Body of pancreas (tissue), 4 donors: ENCODE data around the gene ARFGEF2. TPM values are rescaled to one million over a fixed set of nuclear protein-coding genes. Genes with fewer than 3 reads are reported as not detected.

Experiments used
- ATAC-seq: fragments of 150-250 bp; one replicate; pipeline ENCODE4 v1.9.1; 2016
- DNase-seq, 4 donors: peaks; one replicate each; pipeline ENCODE4 v3.0.0-alpha.2; 2019
- H3K27ac ChIP-seq, 4 donors: fragments of 200-600 bp; sonication (generic); 1 replicate in 3 of 4; 2 replicates in 1 of 4; pipeline versions ENCODE4 v1.5.1 to v1.6.1; 2016 to 2019; ENCODE audit warnings: mild to moderate bottlenecking in 1 of 4, mixed read lengths in 1 of 4, moderate library complexity in 1 of 4
- H3K27me3 ChIP-seq, 2 donors: fragments of 200-600 bp; sonication (generic); one replicate each; pipeline ENCODE4 v1.6.0; 2016; ENCODE audit warnings: mild to moderate bottlenecking in 1 of 2
- H3K36me3 ChIP-seq, 2 donors: fragments of 200-600 bp; sonication (generic); replicated peaks in 1 of 2; 2 replicates each; pipeline ENCODE4 v1.5.1; 2016; ENCODE audit warnings: low read depth in 2 of 2; ENCODE audit not compliant: insufficient read depth in 1 of 2
- H3K4me1 ChIP-seq: fragments of 200-600 bp; sonication (generic); one replicate; pipeline ENCODE4 v1.6.0; 2016
- H3K4me3 ChIP-seq, 2 donors: fragments of 200-600 bp; sonication (generic); 1 replicate in 1 of 2; 2 replicates in 1 of 2; pipeline ENCODE4 v1.5.1; 2016 to 2019
- H3K9me3 ChIP-seq, 3 donors: fragments of 200-600 bp; sonication (generic); 1 replicate in 2 of 3; 2 replicates in 1 of 3; pipeline ENCODE4 v1.5.1; 2016
- POLR2A ChIP-seq, 3 donors: fragments of 450-650 bp; IDR thresholded peaks; one replicate each; pipeline ENCODE4 v1.6.1; 2016; ENCODE audit warnings: antibody characterized with exemption in 3 of 3, mild to moderate bottlenecking in 2 of 3
- WGBS, 2 donors: methylation state at CpG; one replicate each; pipeline ENCODE4 v1.1.5; 2017; 5-methylcytosine and 5-hydroxymethylcytosine counted together
- intact Hi-C: fragments of 100-400 bp; cut with DNase I; formaldehyde crosslinking; loops from one replicate; pipeline ENCODE4 v1.15.1; 2023
- total RNA-seq, 2 donors: library from RNA; depleted of rRNA; stranded (reverse); fragments of >200 nt; gene quantifications; one replicate each; pipeline ENCODE4 v1.1.0, GENCODE V29; 2016
- TF ChIP-seq, protein P1 (sequence below), 7 experiments: fragments of 450-650 bp in 4 of 7; fragments of 200-600 bp in 3 of 7; sonication (generic) in 3 of 7; IDR thresholded peaks; one replicate each; pipeline ENCODE4 v1.5.1; 2016 to 2019; ENCODE audit warnings: antibody characterized with exemption in 7 of 7

ARFGEF2 gene
- total RNA-seq, 2 donors from 2014 or later: 17.5 to 26.5 TPM

DNA sequence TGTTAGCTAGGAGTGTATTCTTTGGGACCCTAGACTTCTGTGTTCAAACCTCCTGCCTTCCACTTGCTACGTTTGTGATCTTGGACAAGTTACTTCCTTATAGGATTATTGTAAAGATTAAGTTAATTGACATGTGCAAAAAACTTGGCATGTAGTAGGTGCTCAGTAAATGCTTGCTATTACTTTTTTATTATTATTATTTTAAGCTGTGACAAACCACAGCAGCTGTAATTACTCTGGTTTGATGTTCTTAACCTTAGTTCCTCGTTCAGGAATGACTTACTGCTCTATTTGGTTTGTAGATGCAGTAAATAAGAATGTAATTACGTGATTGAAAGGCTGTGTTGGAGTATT is 3.2 kb downstream of the ARFGEF2 start:
- intact Hi-C loops: no loop called here
- Histone ChIP-seq H3K36me3 (no peaks in the 10 kb centered on the region), H3K9me3 (no peaks in the 10 kb centered on the region), H3K27me3 (no peaks in the 10 kb centered on the region), H3K27ac (peak overlapping the region in 2 of 4 donors; percentile 98), H3K4me1 (peaks cover 65% of the 10 kb centered on the region), H3K4me3 (no peak overlapping the region)
- no peak for ATAC-seq
- 38 to 47% methylated on average over 3 of the region's 3 CpGs for WGBS, 2 donors
- no peak for DNase-seq
- TF ChIP-seq POLR2A (IDR thresholded peaks at IDR 0.05): no peak
- TF ChIP-seq, protein P1, sequence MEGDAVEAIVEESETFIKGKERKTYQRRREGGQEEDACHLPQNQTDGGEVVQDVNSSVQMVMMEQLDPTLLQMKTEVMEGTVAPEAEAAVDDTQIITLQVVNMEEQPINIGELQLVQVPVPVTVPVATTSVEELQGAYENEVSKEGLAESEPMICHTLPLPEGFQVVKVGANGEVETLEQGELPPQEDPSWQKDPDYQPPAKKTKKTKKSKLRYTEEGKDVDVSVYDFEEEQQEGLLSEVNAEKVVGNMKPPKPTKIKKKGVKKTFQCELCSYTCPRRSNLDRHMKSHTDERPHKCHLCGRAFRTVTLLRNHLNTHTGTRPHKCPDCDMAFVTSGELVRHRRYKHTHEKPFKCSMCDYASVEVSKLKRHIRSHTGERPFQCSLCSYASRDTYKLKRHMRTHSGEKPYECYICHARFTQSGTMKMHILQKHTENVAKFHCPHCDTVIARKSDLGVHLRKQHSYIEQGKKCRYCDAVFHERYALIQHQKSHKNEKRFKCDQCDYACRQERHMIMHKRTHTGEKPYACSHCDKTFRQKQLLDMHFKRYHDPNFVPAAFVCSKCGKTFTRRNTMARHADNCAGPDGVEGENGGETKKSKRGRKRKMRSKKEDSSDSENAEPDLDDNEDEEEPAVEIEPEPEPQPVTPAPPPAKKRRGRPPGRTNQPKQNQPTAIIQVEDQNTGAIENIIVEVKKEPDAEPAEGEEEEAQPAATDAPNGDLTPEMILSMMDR (IDR thresholded peaks at IDR 0.05): no peak

DNA sequence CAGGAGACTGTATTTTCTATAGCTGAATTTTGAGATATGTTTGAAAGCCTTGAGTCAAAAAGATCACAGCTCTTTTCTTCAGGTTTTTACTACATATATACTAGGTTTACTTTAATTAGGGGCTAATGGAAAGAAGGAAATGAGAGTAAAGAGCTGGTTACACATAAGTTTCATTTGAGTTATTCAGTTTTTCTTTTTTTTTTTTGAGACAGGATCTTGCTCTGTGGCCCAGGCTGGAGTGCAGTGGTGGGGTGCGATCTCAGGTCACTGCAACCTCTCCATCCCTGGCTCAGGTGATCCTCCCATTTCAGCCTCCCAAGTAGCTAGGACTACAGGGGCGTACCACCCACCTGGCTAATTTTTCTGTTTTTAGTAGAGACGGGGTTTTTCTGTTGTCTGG is 4.8 kb downstream of the ARFGEF2 start:
- H3K27ac ChIP-seq: no peak overlapping the region
- H3K36me3 ChIP-seq: no peaks in the 10 kb centered on the region
- H3K4me1 ChIP-seq: peaks cover 72% of the 10 kb centered on the region
- ATAC-seq: no peak
- TF ChIP-seq POLR2A (IDR thresholded peaks at IDR 0.05): no peak
- TF ChIP-seq, protein P1 (IDR thresholded peaks at IDR 0.05): no peak
- intact Hi-C loops: no loop called here
- H3K9me3 ChIP-seq: no peaks in the 10 kb centered on the region
- no peak overlapping the region for H3K4me3 ChIP-seq
- H3K27me3 ChIP-seq: no peaks in the 10 kb centered on the region
- no peak for DNase-seq
- WGBS, 2 donors: 88 to 96% methylated on average over 3 of the region's 3 CpGs

DNA sequence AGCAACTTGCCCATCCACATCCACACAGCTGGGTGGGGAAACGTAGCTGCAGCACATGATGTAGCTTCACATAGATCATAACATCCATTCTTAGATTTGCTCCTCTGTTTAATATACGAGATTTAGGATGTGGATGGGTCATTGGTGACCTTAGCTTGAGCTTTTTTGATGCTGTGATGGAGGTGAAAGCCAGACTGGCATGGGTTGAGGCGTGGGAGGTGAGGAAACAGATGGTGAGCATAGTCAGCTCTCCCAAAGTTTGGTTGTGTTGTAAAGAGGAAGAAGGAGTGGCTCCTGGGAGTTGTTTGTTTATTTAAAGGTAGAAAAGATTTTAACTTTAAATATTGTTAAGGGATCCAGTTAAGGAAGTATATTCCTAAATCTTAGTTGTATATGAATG is 5.3 kb downstream of the ARFGEF2 start:
- Histone ChIP-seq H3K4me1 (peaks cover 77% of the 10 kb centered on the region), H3K9me3 (no peaks in the 10 kb centered on the region), H3K36me3 (no peaks in the 10 kb centered on the region), H3K4me3 (no peak overlapping the region), H3K27me3 (no peaks in the 10 kb centered on the region), H3K27ac (no peak overlapping the region)
- intact Hi-C loops: no loop called here
- WGBS, 2 donors: 55 to 57% methylated on average over 3 of the region's 3 CpGs
- ATAC-seq: no peak
- DNase-seq: no peak
- TF ChIP-seq, protein P1 (IDR thresholded peaks at IDR 0.05): no peak

DNA sequence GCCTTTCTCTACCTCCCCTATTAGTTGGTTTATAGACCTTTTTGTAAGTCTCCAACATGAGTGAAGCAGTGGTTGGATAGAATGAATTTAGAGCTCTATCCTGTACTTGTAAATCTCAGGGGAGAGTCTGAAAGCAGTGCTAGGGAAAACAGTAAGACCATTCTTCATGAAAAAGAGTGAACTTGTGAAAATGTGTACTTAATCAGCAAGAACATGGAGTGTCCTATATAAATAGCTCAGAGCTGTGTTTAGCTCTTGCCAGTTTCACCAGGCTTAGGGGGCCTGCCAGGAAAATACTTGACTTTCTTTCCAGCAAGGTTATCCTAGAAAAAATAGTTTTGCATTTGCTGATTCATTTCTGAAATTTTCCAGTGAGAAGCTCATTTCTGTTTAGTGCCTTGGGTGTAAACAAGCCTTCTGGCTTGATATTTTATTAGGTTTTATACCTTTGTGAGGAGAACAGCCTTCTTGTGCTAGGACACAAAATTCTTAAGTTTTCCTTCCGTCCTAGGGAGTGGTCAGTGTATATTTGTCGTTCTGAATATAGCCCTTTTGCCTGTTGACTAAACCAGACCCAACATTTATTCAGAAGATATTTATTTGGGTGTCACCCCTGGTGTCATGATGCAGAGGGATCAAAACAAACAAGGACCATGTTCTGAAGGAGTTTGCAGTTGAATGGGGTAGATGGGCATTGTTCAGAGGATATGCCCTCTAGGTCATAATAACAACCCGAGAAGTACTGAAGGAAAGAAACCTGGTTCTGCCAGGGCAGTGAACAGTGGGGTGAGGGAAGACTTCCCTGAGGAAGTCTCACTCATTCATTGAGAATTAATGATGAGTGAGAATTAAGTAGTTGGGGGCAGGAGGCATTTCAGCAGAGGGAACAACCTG is 7.6 kb downstream of the ARFGEF2 start:
- no peak for ATAC-seq
- no peak overlapping the region for H3K4me3 ChIP-seq
- TF ChIP-seq, protein P1 (IDR thresholded peaks at IDR 0.05): no peak
- no peak for TF ChIP-seq POLR2A (IDR thresholded peaks at IDR 0.05)
- H3K27ac ChIP-seq: peak overlapping the region in 2 of 4 donors; percentile 2 to 36
- intact Hi-C loops: no loop called here
- no peaks in the 10 kb centered on the region for H3K36me3 ChIP-seq
- H3K9me3 ChIP-seq: no peaks in the 10 kb centered on the region
- DNase-seq: no peak
- H3K27me3 ChIP-seq: no peaks in the 10 kb centered on the region
- WGBS, 2 donors: 48 to 62% methylated on average over 3 of the region's 3 CpGs
- peaks cover 78% of the 10 kb centered on the region for H3K4me1 ChIP-seq

DNA sequence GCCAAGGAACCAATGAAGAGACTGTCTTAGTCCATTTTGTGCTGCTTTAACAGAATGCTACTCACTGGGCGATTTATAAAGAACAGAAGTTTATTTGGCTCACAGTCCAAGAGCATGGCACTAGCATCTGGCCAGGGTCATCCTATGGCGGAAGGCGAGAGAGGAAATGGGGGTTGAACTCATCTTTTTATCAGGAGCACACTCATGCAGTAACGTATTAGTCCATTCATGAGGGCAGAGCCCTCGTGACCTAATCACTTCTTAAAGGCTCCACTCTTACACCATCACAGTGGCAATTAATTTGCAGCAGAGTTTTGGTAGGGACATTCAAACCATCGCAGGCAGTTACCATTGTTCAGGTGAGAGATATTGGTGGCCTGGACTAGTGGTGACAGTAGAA is 8.5 kb downstream of the ARFGEF2 start:
- Histone ChIP-seq H3K27ac (no peak overlapping the region), H3K9me3 (no peaks in the 10 kb centered on the region), H3K4me3 (no peak overlapping the region), H3K36me3 (no peaks in the 10 kb centered on the region), H3K4me1 (peaks cover 74% of the 10 kb centered on the region), H3K27me3 (no peaks in the 10 kb centered on the region)
- intact Hi-C loops: no loop called here
- no peak for ATAC-seq
- 79 to 91% methylated on average over 6 of the region's 6 CpGs for WGBS, 2 donors
- TF ChIP-seq, protein P1 (IDR thresholded peaks at IDR 0.05): no peak
- no peak for TF ChIP-seq POLR2A (IDR thresholded peaks at IDR 0.05)
- no peak for DNase-seq
